Kidney glomerular epithelial cell (primary cell): ENCODE data around the gene NOM1.

Experiments
- DNase-seq: peaks from one replicate; lab custom pipeline; 2025; lab: John Stamatoyannopoulos, UW

The NOM1 gene

DNA sequence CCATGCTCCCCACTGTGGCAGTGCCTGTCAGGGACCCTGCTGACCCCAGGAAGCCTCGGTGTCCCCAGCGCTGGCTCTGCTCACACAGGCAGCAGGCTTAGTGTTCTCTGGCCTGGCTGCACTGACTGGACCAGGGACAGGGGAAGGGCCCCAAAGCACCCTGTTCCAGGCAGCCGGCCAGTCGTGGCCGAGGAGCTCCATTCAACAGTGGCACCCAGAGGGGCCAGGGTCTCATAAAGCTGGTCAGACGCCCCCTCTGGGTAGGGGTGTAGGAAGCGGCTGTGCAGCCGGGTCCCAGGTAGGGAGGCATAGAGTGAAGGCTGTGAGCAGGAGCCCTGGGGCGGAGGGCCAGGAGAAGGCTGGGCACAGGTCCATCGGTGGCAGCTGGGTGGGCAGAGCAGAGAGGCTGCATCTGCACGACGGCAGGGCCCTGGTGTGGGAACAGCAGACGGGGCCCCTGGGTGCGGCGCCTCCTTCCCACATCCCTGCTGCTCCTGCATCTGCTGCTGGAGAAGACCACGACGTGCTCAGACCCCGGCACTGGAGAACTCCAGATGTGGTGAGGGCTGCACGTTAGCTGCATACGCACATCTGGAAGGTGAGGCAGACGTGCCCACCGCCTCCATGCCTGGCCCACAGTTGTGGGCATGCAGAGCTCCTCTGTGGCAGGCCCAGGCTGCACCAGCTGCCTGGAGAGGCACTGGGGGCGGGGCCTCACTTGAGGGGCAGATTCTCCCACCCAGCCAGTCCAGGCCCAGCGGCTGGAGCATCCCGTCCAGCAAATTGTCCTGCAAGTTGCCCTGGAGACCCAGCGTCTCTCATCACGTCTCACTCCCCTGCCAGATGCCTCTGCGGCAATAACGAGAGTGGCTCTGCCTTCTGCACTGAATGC is 35.8 kb downstream of the NOM1 start:
- no peak for DNase-seq

- DNase-seq: no peak
Observed at GRCh38 chr7:156986378-156986777, 36.9 kb downstream of the NOM1 start.

- no peak for DNase-seq
Observed at GRCh38 chr7:156988343-156989185, 39.1 kb downstream of the NOM1 start.

GRCh38 chr7:156989766-156990535 is 40.4 kb downstream of the NOM1 start:
- no peak for DNase-seq

- DNase-seq: no peak
Observed at GRCh38 chr7:156993021-156993924, 43.8 kb downstream of the NOM1 start.

DNA sequence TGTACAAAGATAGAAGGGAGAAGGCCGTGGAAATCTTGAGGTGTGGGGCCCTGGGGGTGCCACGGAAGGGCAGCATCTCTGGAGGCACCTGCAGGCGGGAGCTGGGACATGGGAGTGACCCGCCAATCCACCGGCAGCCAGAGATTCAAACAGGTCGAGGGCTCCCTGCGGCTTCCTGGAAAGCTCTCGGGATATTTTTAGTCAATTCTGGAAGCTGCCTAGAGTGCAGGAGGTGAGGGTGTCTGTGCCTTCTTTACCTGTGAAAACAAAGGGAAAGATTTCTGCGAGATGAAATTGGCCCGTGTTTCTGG is 44.4 kb downstream of the NOM1 start:
- no peak for DNase-seq

GRCh38 chr7:156994417-156994816 is 44.9 kb downstream of the NOM1 start:
- DNase-seq: no peak

DNA sequence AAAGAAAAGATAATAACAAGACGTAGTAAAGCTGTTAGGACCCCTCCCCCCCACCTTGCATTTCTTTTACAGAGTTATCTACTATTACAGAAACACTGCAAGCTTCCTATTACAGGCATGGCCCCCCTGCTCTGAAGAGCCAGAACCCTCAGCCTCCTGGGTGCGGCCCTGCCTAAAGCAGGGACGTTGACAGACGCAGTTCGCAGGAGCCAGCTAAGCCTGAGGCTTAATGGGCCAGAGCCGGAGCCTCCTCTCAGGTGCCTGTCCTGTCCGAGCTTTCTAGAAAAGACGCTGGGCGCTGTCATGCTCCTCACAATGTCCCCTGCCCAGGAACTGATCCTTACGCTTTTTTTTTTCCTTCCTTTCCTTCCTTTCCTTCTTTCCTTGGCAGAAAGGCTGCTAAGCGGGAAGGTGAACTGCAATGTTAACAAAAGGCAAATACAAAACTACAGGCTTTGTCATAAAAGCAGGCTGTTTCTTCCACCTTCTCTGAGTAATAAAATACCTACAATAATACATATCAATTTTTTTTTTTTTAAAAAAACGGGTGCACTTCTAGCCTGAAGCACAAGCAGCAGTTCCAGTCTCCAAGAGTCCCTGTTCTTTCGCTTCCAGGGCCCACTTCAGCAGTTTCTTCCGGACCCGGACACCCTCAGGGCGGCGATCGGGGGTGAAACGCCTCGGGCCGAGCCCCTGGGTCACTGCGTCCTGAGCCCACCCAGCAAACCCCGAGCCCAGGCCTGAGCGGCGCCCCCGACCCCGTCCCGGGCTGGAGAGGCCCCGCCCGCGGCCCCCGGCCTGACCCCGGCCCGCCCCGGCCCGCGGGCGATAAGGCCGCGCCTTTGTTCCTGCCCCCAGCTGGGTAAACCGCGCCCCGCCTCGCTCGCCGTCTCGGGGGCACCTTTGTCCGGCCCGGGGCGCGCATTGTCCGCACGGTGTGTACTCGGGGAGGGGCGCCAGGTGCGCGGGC is 49.8 kb downstream of the NOM1 start:
- DNase-seq: no peak

DNA sequence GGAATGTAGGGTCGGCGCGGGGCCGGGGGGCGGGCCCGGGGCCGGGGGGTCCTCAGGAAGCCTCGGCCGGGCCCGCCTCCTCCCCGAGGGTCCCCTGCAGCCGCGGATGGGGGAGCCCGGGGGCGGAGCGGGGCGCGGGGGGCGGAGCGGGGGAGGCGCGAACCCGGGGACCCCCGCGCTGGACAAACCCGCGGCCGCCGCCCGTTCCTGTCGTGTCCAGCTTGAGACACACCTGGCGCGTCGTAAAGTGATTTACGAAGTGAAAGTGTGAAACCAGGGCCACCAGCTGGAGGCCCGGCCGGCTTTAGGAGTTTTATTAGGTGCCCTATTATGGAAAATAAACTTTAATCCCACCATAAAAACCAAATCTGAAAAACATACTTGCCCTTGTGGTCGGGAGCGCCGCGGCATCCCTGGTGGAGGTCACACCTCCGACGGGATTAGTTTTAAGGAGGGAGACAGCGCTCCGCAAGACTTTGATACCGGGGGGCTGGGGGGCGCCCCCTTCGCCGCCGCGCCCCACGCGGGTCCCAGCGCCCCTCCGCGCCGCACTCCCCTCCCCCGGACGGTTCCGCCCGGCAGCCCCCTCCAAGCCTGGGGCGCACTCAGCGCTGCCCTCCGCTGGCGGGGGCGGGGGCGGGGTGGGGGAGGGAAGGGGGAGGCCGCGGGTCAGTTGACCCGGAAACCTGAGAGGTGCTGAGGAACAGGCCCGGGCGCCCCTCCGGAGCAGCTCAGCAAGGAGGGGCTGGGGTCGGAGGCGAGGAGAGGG is 50.6 kb downstream of the NOM1 start:
- no peak for DNase-seq

DNA sequence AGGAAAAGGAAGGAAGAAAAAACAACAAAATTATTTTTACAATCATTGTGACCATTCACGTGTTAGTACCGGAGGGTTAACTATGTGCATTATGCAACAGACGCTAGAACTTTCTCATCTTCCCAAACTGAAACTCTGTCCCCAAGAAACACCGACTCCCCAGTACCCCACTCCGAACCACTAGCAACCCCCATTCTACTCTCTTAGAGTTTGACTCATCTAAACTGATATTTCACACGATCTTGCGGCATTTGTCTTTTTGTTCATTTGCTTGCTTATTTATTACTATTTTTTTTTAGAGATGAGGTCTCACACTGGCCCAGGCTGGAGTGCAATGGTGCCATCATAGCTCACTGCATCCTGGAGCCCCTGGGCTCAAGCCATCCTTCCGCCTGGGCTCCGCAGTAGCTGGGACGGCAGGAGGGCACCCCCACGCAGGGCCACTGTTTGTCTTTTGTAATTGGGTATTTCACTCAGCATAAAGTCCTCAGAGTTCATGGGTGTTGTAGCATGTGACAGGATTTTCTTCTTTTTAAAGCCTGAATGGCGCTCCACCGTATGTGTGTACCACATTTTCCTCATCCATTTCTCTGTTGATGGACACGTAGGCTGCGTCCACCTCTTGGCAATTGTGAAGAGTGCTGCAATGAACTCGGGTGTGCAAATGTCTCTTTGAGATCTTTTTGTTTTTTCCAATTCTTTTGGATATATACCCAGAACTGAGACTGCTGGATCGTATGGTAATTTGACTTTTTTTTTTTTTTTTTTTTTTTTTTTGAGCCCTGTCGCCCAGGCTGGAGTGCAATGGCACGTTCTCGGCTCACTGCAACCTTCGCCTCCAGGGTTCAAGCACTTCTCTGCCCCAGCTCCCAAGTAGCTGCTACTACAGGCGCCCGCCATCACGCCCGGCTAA is 51.5 kb downstream of the NOM1 start:
- no peak for DNase-seq

GRCh38 chr7:157001920-157002818 is 52.7 kb downstream of the NOM1 start:
- no peak for DNase-seq

DNA sequence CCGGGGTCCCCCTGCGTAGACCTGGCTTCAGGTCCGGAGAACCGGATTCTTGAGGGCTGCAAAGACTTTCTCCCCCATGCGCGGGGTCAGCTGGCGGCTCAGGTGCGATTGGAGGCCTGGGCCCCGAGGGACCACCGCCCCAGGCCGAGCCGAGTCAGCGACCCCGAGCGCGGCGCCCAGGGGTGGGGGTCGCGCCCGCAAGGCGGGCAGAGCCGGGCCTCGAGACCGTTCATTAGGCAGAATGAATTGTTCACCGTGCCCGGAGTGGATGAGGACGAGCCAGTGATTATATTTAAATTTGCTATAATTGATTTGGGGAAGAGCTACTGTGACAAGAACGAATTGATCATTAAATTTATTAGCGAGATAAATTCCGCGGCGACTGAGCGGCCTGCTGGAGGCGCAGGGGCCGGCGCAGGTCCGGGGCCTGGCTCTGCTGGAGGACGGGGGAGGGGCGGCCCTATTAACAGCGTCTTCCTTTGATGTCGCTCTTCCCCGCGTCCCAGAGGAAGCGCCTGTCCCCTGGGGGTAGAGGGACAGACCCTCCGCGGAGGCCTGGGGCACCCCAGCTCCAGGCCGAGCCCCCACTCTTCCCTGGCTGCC is 53.4 kb downstream of the NOM1 start:
- DNase-seq: no peak

GRCh38 chr7:157003445-157003755 is 53.9 kb downstream of the NOM1 start:
- DNase-seq: no peak

GRCh38 chr7:157003756-157004520 is 54.4 kb downstream of the NOM1 start:
- no peak for DNase-seq

- no peak for DNase-seq
Observed at GRCh38 chr7:157004521-157005455, 55.3 kb downstream of the NOM1 start.
